Measurements from ENCODE around the gene BMPR1A.

DNA sequence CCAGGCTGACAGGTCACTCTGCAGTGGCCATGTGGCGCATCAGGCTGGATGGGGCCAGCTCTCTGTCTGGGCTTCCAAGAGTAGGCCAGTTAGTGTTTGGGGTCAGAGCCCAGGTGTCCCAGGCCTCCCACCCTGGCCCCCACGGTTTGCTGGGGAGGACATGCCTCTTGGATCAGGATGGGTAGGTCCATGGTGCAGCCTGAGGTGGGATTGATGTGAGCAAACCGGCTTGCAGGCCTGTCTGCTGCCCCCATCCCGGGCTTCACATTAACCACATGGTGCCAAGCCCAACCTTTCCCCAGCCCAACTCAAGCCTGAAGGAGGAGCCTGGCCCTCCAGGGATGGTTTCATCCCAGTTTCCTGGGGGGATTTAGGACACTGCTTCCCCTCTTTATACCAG, 48.9 kb upstream of the BMPR1A start:
- TF ChIP-seq, protein P1, sequence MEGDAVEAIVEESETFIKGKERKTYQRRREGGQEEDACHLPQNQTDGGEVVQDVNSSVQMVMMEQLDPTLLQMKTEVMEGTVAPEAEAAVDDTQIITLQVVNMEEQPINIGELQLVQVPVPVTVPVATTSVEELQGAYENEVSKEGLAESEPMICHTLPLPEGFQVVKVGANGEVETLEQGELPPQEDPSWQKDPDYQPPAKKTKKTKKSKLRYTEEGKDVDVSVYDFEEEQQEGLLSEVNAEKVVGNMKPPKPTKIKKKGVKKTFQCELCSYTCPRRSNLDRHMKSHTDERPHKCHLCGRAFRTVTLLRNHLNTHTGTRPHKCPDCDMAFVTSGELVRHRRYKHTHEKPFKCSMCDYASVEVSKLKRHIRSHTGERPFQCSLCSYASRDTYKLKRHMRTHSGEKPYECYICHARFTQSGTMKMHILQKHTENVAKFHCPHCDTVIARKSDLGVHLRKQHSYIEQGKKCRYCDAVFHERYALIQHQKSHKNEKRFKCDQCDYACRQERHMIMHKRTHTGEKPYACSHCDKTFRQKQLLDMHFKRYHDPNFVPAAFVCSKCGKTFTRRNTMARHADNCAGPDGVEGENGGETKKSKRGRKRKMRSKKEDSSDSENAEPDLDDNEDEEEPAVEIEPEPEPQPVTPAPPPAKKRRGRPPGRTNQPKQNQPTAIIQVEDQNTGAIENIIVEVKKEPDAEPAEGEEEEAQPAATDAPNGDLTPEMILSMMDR (conservative IDR thresholded peaks at IDR 0.05): no peak
- TF ChIP-seq EZH2 (IDR thresholded peaks at IDR 0.05; ENCODE audit: low read depth): no peak

All from PC-9 (cell line).